Panc1 (cell line): Measurements from ENCODE around the gene ARHGAP4. TPM values are rescaled to one million over a fixed set of nuclear protein-coding genes. Genes with fewer than 3 reads are reported as not detected.

Experiments
- ATAC-seq: fragments of 200-7000 bp; cut with Tn5 transposase; 2 replicates; pipeline ENCODE4 v1.9.1; 2020; ENCODE audit warnings: mild to moderate bottlenecking, moderate library complexity
- BruUV-seq: library from RNA; stranded (reverse); fragments of 400-500 nt; replicated peaks from 2 replicates; lab custom pipeline; 2021; lab: Mats Ljungman, UMichigan
- CTCF ChIA-PET: fragments of 300-600 bp; sonication (Branson Sonifier 250); formaldehyde crosslinking; loops from one replicate; lab custom pipeline; 2022; ENCODE audit warnings: antibody characterized with exemption; lab: Charles Lee
- POLR2A ChIA-PET: fragments of 300-600 bp; sonication (Branson Sonifier 250); formaldehyde crosslinking; loops from one replicate; lab custom pipeline; 2022; ENCODE audit warnings: antibody characterized with exemption; lab: Charles Lee
- DNase-seq: peaks from one replicate; pipeline ENCODE4 v3.0.0-alpha.2; 2010; ENCODE audit warnings: low read depth, low spot score
- H3K27ac ChIP-seq: 2 replicates; pipeline ENCODE4 v1.5.1; 2011; ENCODE audit warnings: mild to moderate bottlenecking, low read length, inconsistent platforms
- H3K27me3 ChIP-seq: fragments of 200-500 bp; sonication (Bioruptor generic); 2 replicates; pipeline ENCODE4 v1.6.0; 2014; ENCODE audit warnings: low read length, inconsistent platforms; ENCODE audit not compliant: control insufficient read depth, insufficient read depth
- H3K36me3 ChIP-seq: fragments of 200-500 bp; sonication (Bioruptor generic); 2 replicates; pipeline ENCODE4 v1.5.1; 2014; ENCODE audit warnings: inconsistent platforms, mild to moderate bottlenecking, low read length, moderate library complexity; ENCODE audit not compliant: control insufficient read depth, insufficient read depth
- H3K4me1 ChIP-seq: 2 replicates; pipeline ENCODE4 v1.5.1; 2011; ENCODE audit warnings: inconsistent platforms, mild to moderate bottlenecking, low read length, moderate library complexity; ENCODE audit not compliant: control insufficient read depth, insufficient read depth
- H3K4me3 ChIP-seq, 2 experiments: 2 replicates each; pipeline ENCODE4 v1.5.1; 2011 to 2012; ENCODE audit warnings: low read depth in 2 of 2, low read length in 2 of 2, mild to moderate bottlenecking in 2 of 2, inconsistent platforms in 1 of 2, moderate library complexity in 1 of 2
- H3K9me3 ChIP-seq: fragments of 200-500 bp; sonication (Bioruptor generic); 2 replicates; pipeline ENCODE4 v1.5.1; 2014; ENCODE audit warnings: low read depth, mild to moderate bottlenecking, inconsistent platforms, low read length, moderate library complexity; ENCODE audit not compliant: control insufficient read depth, insufficient read depth
- CTCF ChIP-seq: fragments of 450-650 bp; IDR thresholded peaks from 2 replicates; pipeline ENCODE4 v1.5.1; 2017; ENCODE audit warnings: mild to moderate bottlenecking
- POLR2AphosphoS5 ChIP-seq: IDR thresholded peaks from 2 replicates; pipeline ENCODE4 v1.6.1; 2012; ENCODE audit warnings: mild to moderate bottlenecking, low read depth, low read length, moderate library complexity
- REST ChIP-seq, 2 experiments: IDR thresholded peaks; 2 replicates each; pipeline ENCODE4 v1.6.1; 2011 to 2012; ENCODE audit warnings: low read depth in 2 of 2, control low read depth in 1 of 2, low read length in 1 of 2, mild to moderate bottlenecking in 1 of 2, moderate library complexity in 1 of 2; ENCODE audit not compliant: insufficient read depth in 1 of 2
- SIN3A ChIP-seq: IDR thresholded peaks from 2 replicates; pipeline ENCODE4 v1.6.1; 2012; ENCODE audit warnings: low read depth, mild to moderate bottlenecking, low read length, moderate library complexity, borderline replicate concordance; ENCODE audit not compliant: insufficient read depth
- TCF7L2 ChIP-seq: IDR thresholded peaks from 2 replicates; pipeline ENCODE4 v1.6.1; 2011; ENCODE audit warnings: mild to moderate bottlenecking, low read depth, low read length, inconsistent platforms
- in situ Hi-C: cut with HindIII; loops from 2 replicates; pipeline ENCODE4 v1.10.0; 2016; ENCODE audit warnings: low sequenced_read_pairs, low pct_unique_long_range_greater_than_20kb
- intact Hi-C: fragments of 100-400 bp; cut with micrococcal nuclease; formaldehyde crosslinking; loops from one replicate; pipeline ENCODE4 v1.10.0; 2022; ENCODE audit not compliant: unreplicated experiment
- total RNA-seq: library from RNA; stranded (reverse); gene quantifications from one replicate; pipeline ENCODE4 v1.2.1, GENCODE V29; 2021; ENCODE audit not compliant: unreplicated experiment

The ARHGAP4 gene
- total RNA-seq, 1 experiment from 2014 or later: 225 TPM

GRCh38 chrX:153865685-153866084 is 60.4 kb downstream of the ARHGAP4 start:
- ChIA-PET CTCF (no interaction called here), POLR2A (no interaction called here)
- intact Hi-C loops: no loop called here
- ATAC-seq (no peak), DNase-seq (no peak)
- no peaks in the 10 kb centered on the region for H3K9me3 ChIP-seq
- H3K4me3 ChIP-seq: no peak overlapping the region
- no peaks in the 10 kb centered on the region for H3K4me1 ChIP-seq
- H3K27ac ChIP-seq: no peak overlapping the region
- in situ Hi-C loops: no loop called here
- H3K36me3 ChIP-seq: no peaks in the 10 kb centered on the region
- no TSS peak for BruUV-seq
- TF ChIP-seq POLR2AphosphoS5: no peak
- no peak for TF ChIP-seq TCF7L2
- no peak for TF ChIP-seq REST (IDR thresholded peaks at IDR 0.05; ENCODE audit: insufficient read depth in 1 of 2, low read depth in 2 of 2, low read length in 1 of 2)
- no peak for TF ChIP-seq CTCF
- H3K27me3 ChIP-seq: no peaks in the 10 kb centered on the region

DNA sequence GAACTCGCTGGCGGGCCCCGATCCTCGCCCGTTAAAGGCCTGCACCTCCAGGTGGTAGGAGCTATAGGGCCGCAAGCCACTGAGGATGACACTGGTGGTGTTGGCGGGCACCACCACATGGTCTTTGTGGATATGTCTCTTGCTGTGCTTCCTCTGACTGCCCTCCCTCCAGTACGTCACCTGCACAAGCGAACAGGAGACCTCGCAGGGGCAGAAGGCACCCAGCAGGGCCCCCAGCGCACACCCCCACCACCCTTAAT is 60.8 kb downstream of the ARHGAP4 start:
- H3K9me3 ChIP-seq: no peaks in the 10 kb centered on the region
- H3K27me3 ChIP-seq: no peaks in the 10 kb centered on the region
- intact Hi-C loops: no loop called here
- no peak overlapping the region for H3K27ac ChIP-seq
- POLR2A ChIA-PET: no interaction called here
- in situ Hi-C loops: no loop called here
- ATAC-seq (no peak), DNase-seq (no peak)
- H3K4me3 ChIP-seq: no peak overlapping the region
- CTCF ChIA-PET: no interaction called here
- TF ChIP-seq SIN3A: no peak
- no peak for TF ChIP-seq REST (IDR thresholded peaks at IDR 0.05; ENCODE audit: insufficient read depth in 1 of 2, low read depth in 2 of 2, low read length in 1 of 2)
- TF ChIP-seq TCF7L2: no peak
- TF ChIP-seq POLR2AphosphoS5: no peak
- no peak for TF ChIP-seq CTCF
- BruUV-seq: no TSS peak
- H3K4me1 ChIP-seq: no peaks in the 10 kb centered on the region
- no peaks in the 10 kb centered on the region for H3K36me3 ChIP-seq
